Activated CD4-positive, alpha-beta T cell treated with anti-CD3 and anti-CD28 coated beads, Interleukin-2, amount 10 ng/mL, durations not matched to agents 24 days and 14 days (primary cell): ENCODE data around the gene LRP8. TPM values are rescaled to one million over a fixed set of nuclear protein-coding genes. Genes with fewer than 3 reads are reported as not detected.

ENCODE experiments used
- DNase-seq: peaks from one replicate; pipeline ENCODE4 v3.0.0; 2022
- H3K27ac Mint-ChIP-seq: one replicate; pipeline ENCODE4 v1.8.0; 2022; ENCODE audit warnings: mild to moderate bottlenecking, mixed read lengths
- H3K27me3 Mint-ChIP-seq: one replicate; pipeline ENCODE4 v1.8.0; 2022; ENCODE audit warnings: mixed read lengths
- H3K36me3 Mint-ChIP-seq: one replicate; pipeline ENCODE4 v1.8.0; 2022; ENCODE audit warnings: low read depth, mild to moderate bottlenecking, mixed read lengths
- H3K4me1 Mint-ChIP-seq: one replicate; pipeline ENCODE4 v1.8.0; 2021; ENCODE audit warnings: mixed read lengths
- H3K4me3 Mint-ChIP-seq: one replicate; pipeline ENCODE4 v1.8.0; 2022; ENCODE audit warnings: mild to moderate bottlenecking, moderate library complexity, mixed read lengths
- H3K9me3 Mint-ChIP-seq: one replicate; pipeline ENCODE4 v1.8.0; 2021; ENCODE audit warnings: mixed read lengths
- intact Hi-C: fragments of 100-400 bp; cut with micrococcal nuclease; formaldehyde crosslinking; loops from one replicate; pipeline ENCODE4 v1.15.1; 2023
- total RNA-seq: library from RNA; stranded (reverse); gene quantifications from 2 replicates; pipeline ENCODE4 v1.2.3, GENCODE V29; 2022

LRP8 gene
- total RNA-seq, 1 donor from 2014 or later = 81.6 TPM

GRCh38 chr1:53349968-53350852 is 22.3 kb upstream of the LRP8 start:
- peaks cover 18% of the 10 kb centered on the region for H3K27me3 Mint-ChIP-seq
- H3K36me3 Mint-ChIP-seq = no peaks in the 10 kb centered on the region
- DNase-seq = no peak
- no peaks in the 10 kb centered on the region for H3K9me3 Mint-ChIP-seq
- no peak overlapping the region for H3K4me3 Mint-ChIP-seq
- intact Hi-C loops = no loop called here
- no peak overlapping the region for H3K27ac Mint-ChIP-seq
- no peaks in the 10 kb centered on the region for H3K4me1 Mint-ChIP-seq

GRCh38 chr1:53349369-53349835 is 21.5 kb upstream of the LRP8 start:
- no peaks in the 10 kb centered on the region for H3K4me1 Mint-ChIP-seq
- H3K27me3 Mint-ChIP-seq = peaks cover 15% of the 10 kb centered on the region
- no peak for DNase-seq
- H3K4me3 Mint-ChIP-seq = no peak overlapping the region
- H3K36me3 Mint-ChIP-seq = no peaks in the 10 kb centered on the region
- no peaks in the 10 kb centered on the region for H3K9me3 Mint-ChIP-seq
- no peak overlapping the region for H3K27ac Mint-ChIP-seq
- intact Hi-C loops = no loop called here

GRCh38 chr1:53348486-53349368 is 20.9 kb upstream of the LRP8 start:
- DNase-seq = no peak

GRCh38 chr1:53346814-53347176 is 18.9 kb upstream of the LRP8 start:
- no peaks in the 10 kb centered on the region for H3K36me3 Mint-ChIP-seq
- H3K27ac Mint-ChIP-seq = no peak overlapping the region
- H3K4me1 Mint-ChIP-seq = no peaks in the 10 kb centered on the region
- peaks cover 2% of the 10 kb centered on the region for H3K27me3 Mint-ChIP-seq
- DNase-seq = no peak
- H3K9me3 Mint-ChIP-seq = no peaks in the 10 kb centered on the region
- H3K4me3 Mint-ChIP-seq = no peak overlapping the region
- intact Hi-C loops = no loop called here

More at GRCh38 chr1:53348486-53349368, 20.9 kb upstream of the LRP8 start:
- peaks cover 14% of the 10 kb centered on the region for H3K27me3 Mint-ChIP-seq
- intact Hi-C loops = no loop called here
- H3K4me1 Mint-ChIP-seq = no peaks in the 10 kb centered on the region
- no peaks in the 10 kb centered on the region for H3K36me3 Mint-ChIP-seq
- no peak overlapping the region for H3K4me3 Mint-ChIP-seq
- no peak overlapping the region for H3K27ac Mint-ChIP-seq
- H3K9me3 Mint-ChIP-seq = no peaks in the 10 kb centered on the region

- Mint-ChIP-seq H3K4me1 (peaks cover under 1% of the 10 kb centered on the region), H3K4me3 (no peak overlapping the region), H3K36me3 (peaks cover 2% of the 10 kb centered on the region), H3K9me3 (peaks cover 5% of the 10 kb centered on the region), H3K27ac (no peak overlapping the region), H3K27me3 (peaks cover 1% of the 10 kb centered on the region)
- intact Hi-C loops = no loop called here
- DNase-seq = no peak
These were observed 18.3 kb upstream of the LRP8 start for GRCh38 chr1:53345996-53346813.

- Mint-ChIP-seq H3K27me3 (peaks cover 1% of the 10 kb centered on the region), H3K36me3 (peaks cover 5% of the 10 kb centered on the region), H3K27ac (no peak overlapping the region), H3K4me1 (peaks cover 7% of the 10 kb centered on the region), H3K9me3 (peaks cover 7% of the 10 kb centered on the region), H3K4me3 (no peak overlapping the region)
- intact Hi-C loops = no loop called here
- no peak for DNase-seq
These were observed 17.3 kb upstream of the LRP8 start for GRCh38 chr1:53344921-53345838.

GRCh38 chr1:53343831-53344668 is 16.2 kb upstream of the LRP8 start:
- Mint-ChIP-seq H3K9me3 (peaks cover 7% of the 10 kb centered on the region), H3K27ac (no peak overlapping the region), H3K4me1 (peaks cover 7% of the 10 kb centered on the region), H3K27me3 (no peaks in the 10 kb centered on the region), H3K4me3 (no peak overlapping the region), H3K36me3 (peaks cover 11% of the 10 kb centered on the region)
- DNase-seq = no peak
- intact Hi-C loops = no loop called here

GRCh38 chr1:53342735-53343470 is 15.0 kb upstream of the LRP8 start:
- intact Hi-C loops = no loop called here
- Mint-ChIP-seq H3K4me3 (no peak overlapping the region), H3K27ac (no peak overlapping the region), H3K27me3 (no peaks in the 10 kb centered on the region), H3K36me3 (peaks cover 13% of the 10 kb centered on the region), H3K4me1 (peaks cover 7% of the 10 kb centered on the region), H3K9me3 (peaks cover 7% of the 10 kb centered on the region)
- no peak for DNase-seq

- H3K27me3 Mint-ChIP-seq = no peaks in the 10 kb centered on the region
- H3K4me3 Mint-ChIP-seq = no peak overlapping the region
- peaks cover 15% of the 10 kb centered on the region for H3K36me3 Mint-ChIP-seq
- no peak overlapping the region for H3K27ac Mint-ChIP-seq
- H3K4me1 Mint-ChIP-seq = peaks cover 7% of the 10 kb centered on the region
- DNase-seq = no peak
- intact Hi-C loops = loop anchor here (1.0 kb wide), 1 partner anchor 26 kb away; no protein-coding TSS in a partner anchor
- peaks cover 7% of the 10 kb centered on the region for H3K9me3 Mint-ChIP-seq
These were observed 14.3 kb upstream of the LRP8 start for GRCh38 chr1:53341961-53342707.

GRCh38 chr1:53341521-53341895 is 13.6 kb upstream of the LRP8 start:
- Mint-ChIP-seq H3K36me3 (peaks cover 15% of the 10 kb centered on the region), H3K27ac (no peak overlapping the region), H3K9me3 (peaks cover 7% of the 10 kb centered on the region), H3K27me3 (no peaks in the 10 kb centered on the region), H3K4me1 (peaks cover 7% of the 10 kb centered on the region), H3K4me3 (no peak overlapping the region)
- intact Hi-C loops = loop anchor here (1.0 kb wide), 1 partner anchor 27 kb away; no protein-coding TSS in a partner anchor
- no peak for DNase-seq
